ENCODE measurements around the gene CEP164.

DNA sequence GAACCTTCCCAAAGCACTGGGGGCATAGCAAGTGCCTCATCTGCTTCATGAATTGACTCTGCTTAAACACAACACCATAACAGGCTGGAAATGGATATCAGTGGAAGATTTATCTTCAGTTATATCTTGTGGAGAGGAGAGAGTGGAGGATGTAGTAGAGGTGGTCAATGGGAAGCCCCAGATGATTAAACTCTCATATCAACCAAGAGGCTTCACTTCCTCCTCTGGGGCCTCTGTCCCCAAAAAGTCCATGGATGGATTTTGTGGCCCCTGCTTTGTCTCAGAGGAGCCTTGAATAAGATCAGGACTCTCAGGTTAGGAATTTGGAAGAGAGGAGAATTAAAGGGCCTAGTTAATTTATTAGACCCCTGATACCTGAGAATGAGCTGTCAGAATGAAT lies 106.1 kb downstream of the CEP164 start:
- TF ChIP-seq REST (IDR thresholded peaks at IDR 0.05; ENCODE audit: insufficient read depth in 1 of 2, low read depth in 2 of 2, low read length in 2 of 2) (no peak), POLR2AphosphoS5 (IDR thresholded peaks at IDR 0.05; ENCODE audit: low read depth, low read length) (no peak), TAF1 (IDR thresholded peaks at IDR 0.05; ENCODE audit: borderline replicate concordance, insufficient read depth, low read length) (no peak), SIN3A (IDR thresholded peaks at IDR 0.05; ENCODE audit: borderline replicate concordance, insufficient read depth, low read length) (no peak)
